OCI-LY1 (cell line): ENCODE results near the gene GPRIN1.

ENCODE experiments used
- H2AFZ ChIP-seq: fragments of 200-600 bp; sonication (generic), shearing (Covaris generic); 2 replicates; pipeline ENCODE4 v1.6.0; 2014; ENCODE audit warnings: antibody characterized with exemption, mild to moderate bottlenecking, low read length
- H3F3A ChIP-seq: fragments of 200-600 bp; sonication (generic), shearing (Covaris generic); 2 replicates; pipeline ENCODE4 v1.6.0; 2014; ENCODE audit warnings: mild to moderate bottlenecking, antibody characterized with exemption, low read length, moderate library complexity; ENCODE audit not compliant: insufficient read depth
- H3K27ac ChIP-seq: fragments of 200-600 bp; sonication (generic); 2 replicates; pipeline ENCODE4 v1.5.1; 2014; ENCODE audit warnings: low read length, mixed run types, mild to moderate bottlenecking, low read depth; ENCODE audit not compliant: poor library complexity, severe bottlenecking
- H3K27me3 ChIP-seq: fragments of 200-600 bp; sonication (generic); 2 replicates; pipeline ENCODE4 v1.6.0; 2014; ENCODE audit warnings: antibody characterized with exemption, mild to moderate bottlenecking, low read length, moderate library complexity; ENCODE audit not compliant: insufficient read depth
- H3K36me3 ChIP-seq: fragments of 200-600 bp; sonication (generic); 2 replicates; pipeline ENCODE4 v1.6.1; 2014; ENCODE audit warnings: mild to moderate bottlenecking, antibody characterized with exemption, low read length, moderate library complexity, mixed read lengths; ENCODE audit not compliant: insufficient read depth
- H3K4me1 ChIP-seq: fragments of 200-600 bp; sonication (generic); 2 replicates; pipeline ENCODE4 v1.5.1; 2014; ENCODE audit warnings: mild to moderate bottlenecking, low read length, moderate library complexity; ENCODE audit not compliant: insufficient read depth, severe bottlenecking
- H3K4me2 ChIP-seq: fragments of 200-600 bp; sonication (generic), shearing (Covaris generic); 2 replicates; pipeline ENCODE4 v1.6.1; 2014; ENCODE audit warnings: low read length
- H3K4me3 ChIP-seq: fragments of 200-600 bp; sonication (generic); 2 replicates; pipeline ENCODE4 v1.5.1; 2014; ENCODE audit warnings: low read length, low read depth, mild to moderate bottlenecking, mixed read lengths; ENCODE audit not compliant: poor library complexity, severe bottlenecking
- H3K79me2 ChIP-seq: fragments of 200-600 bp; shearing (Covaris generic); 2 replicates; pipeline ENCODE4 v1.6.1; 2016; ENCODE audit warnings: mixed run types, low read length, mixed read lengths; ENCODE audit not compliant: insufficient read depth
- H3K9ac ChIP-seq: fragments of 200-600 bp; sonication (generic), shearing (Covaris generic); 2 replicates; pipeline ENCODE4 v1.6.1; 2014; ENCODE audit warnings: mild to moderate bottlenecking, low read length, mixed read lengths
- H3K9me2 ChIP-seq: fragments of 200-600 bp; sonication (generic), shearing (Covaris generic); 2 replicates; pipeline ENCODE4 v1.6.1; 2014; ENCODE audit warnings: low read depth, mild to moderate bottlenecking, low read length, mixed read lengths
- H3K9me3 ChIP-seq: fragments of 200-600 bp; shearing (Covaris generic); 2 replicates; pipeline ENCODE4 v1.6.1; 2014; ENCODE audit warnings: low read length, mixed read lengths
- H4K20me1 ChIP-seq: fragments of 200-600 bp; sonication (generic), shearing (Covaris generic); 2 replicates; pipeline ENCODE4 v1.6.0; 2016; ENCODE audit warnings: mild to moderate bottlenecking, low read length; ENCODE audit not compliant: insufficient read depth
- CTCF ChIP-seq: fragments of 200-600 bp; sonication (generic), shearing (Covaris generic); IDR thresholded peaks from 2 replicates; pipeline ENCODE4 v1.5.1; 2017; ENCODE audit warnings: mild to moderate bottlenecking, antibody characterized with exemption, low read length, moderate library complexity, mixed read lengths
- EZH2 ChIP-seq: fragments of 200-600 bp; sonication (generic), shearing (Covaris generic); IDR thresholded peaks from 2 replicates; pipeline ENCODE4 v1.8.0; 2017; ENCODE audit warnings: borderline replicate concordance, mixed run types, mild to moderate bottlenecking, antibody characterized with exemption, low read length, moderate library complexity, mixed read lengths

The GPRIN1 gene

GRCh38 chr5:176565760-176566288, 44.1 kb downstream of the GPRIN1 start:
- no peak for TF ChIP-seq EZH2
- no peak overlapping the region for H3K9ac ChIP-seq
- no peak overlapping the region for H3K4me3 ChIP-seq
- no peak overlapping the region for H2AFZ ChIP-seq
- no peaks in the 10 kb centered on the region for H3K9me2 ChIP-seq
- no peaks in the 10 kb centered on the region for H3K79me2 ChIP-seq
- H3K36me3 ChIP-seq = no peaks in the 10 kb centered on the region
- no peaks in the 10 kb centered on the region for H4K20me1 ChIP-seq
- 0 out of 2 replicates have a peak, but pooled peaks cover 3% of the 10 kb centered on the region for H3K9me3 ChIP-seq
- H3K4me1 ChIP-seq = no peaks in the 10 kb centered on the region
- no peak overlapping the region for H3K4me2 ChIP-seq
- peaks cover 6% of the 10 kb centered on the region; the same call in 1 of the 2 replicates for H3K27me3 ChIP-seq
- no peaks in the 10 kb centered on the region for H3F3A ChIP-seq
- H3K27ac ChIP-seq = no peak overlapping the region

GRCh38 chr5:176564002-176564401, 46.0 kb downstream of the GPRIN1 start:
- H3K79me2 ChIP-seq = no peaks in the 10 kb centered on the region
- no peaks in the 10 kb centered on the region for H3K36me3 ChIP-seq
- H3K9me2 ChIP-seq = no peaks in the 10 kb centered on the region
- H3K4me1 ChIP-seq = no peaks in the 10 kb centered on the region
- 0 out of 2 replicates have a peak, but pooled peaks cover 3% of the 10 kb centered on the region for H3K9me3 ChIP-seq
- no peak for TF ChIP-seq EZH2
- no peak for TF ChIP-seq CTCF
- H3F3A ChIP-seq = no peaks in the 10 kb centered on the region
- no peak overlapping the region for H3K27ac ChIP-seq
- H4K20me1 ChIP-seq = no peaks in the 10 kb centered on the region
- no peak overlapping the region for H3K4me2 ChIP-seq
- H3K4me3 ChIP-seq = no peak overlapping the region
- no peak overlapping the region for H2AFZ ChIP-seq
- H3K9ac ChIP-seq = no peak overlapping the region
- H3K27me3 ChIP-seq = peaks cover 6% of the 10 kb centered on the region; the same call in 1 of the 2 replicates

GRCh38 chr5:176562189-176562588, 47.8 kb downstream of the GPRIN1 start:
- Histone ChIP-seq H3K27me3 (peaks cover 6% of the 10 kb centered on the region; the same call in 1 of the 2 replicates), H3K79me2 (no peaks in the 10 kb centered on the region)
- no peak for TF ChIP-seq EZH2
- no peak for TF ChIP-seq CTCF

GRCh38 chr5:176561259-176561658, 48.7 kb downstream of the GPRIN1 start:
- Histone ChIP-seq H3K27ac (no peak overlapping the region), H2AFZ (no peak overlapping the region), H3K4me2 (no peak overlapping the region), H3K27me3 (0 out of 2 replicates have a peak, but pooled peaks cover 6% of the 10 kb centered on the region), H4K20me1 (no peaks in the 10 kb centered on the region), H3K4me1 (no peaks in the 10 kb centered on the region), H3K79me2 (no peaks in the 10 kb centered on the region), H3F3A (no peaks in the 10 kb centered on the region), H3K9me3 (no peaks in the 10 kb centered on the region), H3K9ac (no peak overlapping the region), H3K9me2 (no peaks in the 10 kb centered on the region), H3K4me3 (no peak overlapping the region), H3K36me3 (no peaks in the 10 kb centered on the region)
- no peak for TF ChIP-seq CTCF
- no peak for TF ChIP-seq EZH2

More at GRCh38 chr5:176562189-176562588, 47.8 kb downstream of the GPRIN1 start:
- no peaks in the 10 kb centered on the region for H3F3A ChIP-seq
- H2AFZ ChIP-seq = no peak overlapping the region
- no peak overlapping the region for H3K9ac ChIP-seq
- no peak overlapping the region for H3K4me3 ChIP-seq
- H3K36me3 ChIP-seq = no peaks in the 10 kb centered on the region
- H3K9me3 ChIP-seq = 0 out of 2 replicates have a peak, but pooled peaks cover 3% of the 10 kb centered on the region
- H3K9me2 ChIP-seq = no peaks in the 10 kb centered on the region
- H3K27ac ChIP-seq = no peak overlapping the region
- H3K4me1 ChIP-seq = no peaks in the 10 kb centered on the region
- no peaks in the 10 kb centered on the region for H4K20me1 ChIP-seq
- H3K4me2 ChIP-seq = no peak overlapping the region
